HG02870 (cell line): ENCODE data around the gene PDPR.
"Not testable (repeated sequence)": the region's sequence is repeated elsewhere in the genome, so short reads cannot be mapped to it uniquely, and the experiment has no call there.

Experiments used
- ATAC-seq: cut with Tn5 transposase; IDR thresholded peaks from one replicate; pipeline ENCODE4 v1.9.1; 2021; ENCODE audit warnings: mild to moderate bottlenecking, moderate library complexity; ENCODE audit not compliant: unreplicated experiment

PDPR gene

DNA sequence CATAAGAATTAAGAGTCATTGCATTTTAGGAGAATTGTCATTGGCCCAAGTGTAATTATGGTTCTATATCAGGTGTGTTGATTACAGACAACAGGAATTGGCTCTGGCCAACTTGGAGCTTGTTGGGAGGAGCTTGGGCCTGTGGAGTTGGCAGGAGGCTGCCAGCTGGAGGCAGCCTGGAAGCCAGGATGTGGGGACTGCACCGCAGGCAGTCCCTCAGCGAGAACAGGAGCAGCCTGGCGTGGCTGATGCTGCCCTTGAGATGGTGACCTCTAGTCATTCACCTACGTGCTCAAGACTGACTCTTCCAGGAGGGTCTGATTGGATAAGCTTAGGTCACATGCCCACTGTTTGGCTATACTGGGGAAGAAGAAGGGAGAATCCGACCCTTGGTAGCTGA, 13.6 kb downstream of the PDPR start:
- ATAC-seq: not testable (repeated sequence)

DNA sequence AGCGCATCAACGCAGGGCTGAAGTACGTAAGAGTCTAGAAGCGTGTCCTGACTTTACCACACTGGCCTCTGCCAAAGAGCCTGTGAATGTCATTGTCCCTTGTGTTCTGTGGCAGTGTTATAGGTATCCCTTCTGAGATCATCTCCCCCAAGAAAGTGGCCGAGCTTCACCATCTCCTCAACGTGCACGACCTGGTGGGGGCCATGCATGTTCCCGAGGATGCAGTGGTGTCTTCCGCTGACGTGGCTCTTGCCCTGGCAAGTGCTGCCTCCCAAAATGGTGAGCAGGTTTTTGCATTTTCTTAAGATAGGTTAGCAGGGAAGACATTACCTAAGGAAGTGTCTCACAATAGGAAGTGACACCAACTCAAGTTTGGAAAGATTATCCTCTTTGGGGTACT, 14.7 kb downstream of the PDPR start:
- not testable (repeated sequence) for ATAC-seq

DNA sequence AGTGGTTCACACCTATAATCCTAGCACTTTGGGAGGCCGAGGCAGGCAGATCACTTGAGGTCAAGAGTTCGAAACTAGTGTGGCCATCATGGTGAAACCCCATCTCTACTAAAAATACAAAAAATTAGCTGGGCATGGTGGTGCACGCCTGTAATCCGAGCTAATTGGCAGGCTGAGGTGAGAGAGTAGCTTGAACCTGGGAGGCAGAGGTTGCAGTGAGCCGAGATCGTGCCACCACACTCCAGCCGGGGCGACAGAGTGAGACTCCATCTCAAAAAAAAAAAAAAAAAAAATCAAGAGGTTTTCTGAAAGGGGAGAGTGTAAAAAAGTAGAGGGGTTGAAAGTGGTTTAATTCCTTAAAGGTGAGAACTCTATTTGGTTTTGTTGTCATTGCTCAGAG, 21.7 kb downstream of the PDPR start:
- not testable (repeated sequence) for ATAC-seq

- ATAC-seq: not testable (repeated sequence)
Measured at GRCh38 chr16:70136595-70136994, 22.5 kb downstream of the PDPR start.

- not testable (repeated sequence) for ATAC-seq
Measured at GRCh38 chr16:70142739-70143138, 28.6 kb downstream of the PDPR start.

DNA sequence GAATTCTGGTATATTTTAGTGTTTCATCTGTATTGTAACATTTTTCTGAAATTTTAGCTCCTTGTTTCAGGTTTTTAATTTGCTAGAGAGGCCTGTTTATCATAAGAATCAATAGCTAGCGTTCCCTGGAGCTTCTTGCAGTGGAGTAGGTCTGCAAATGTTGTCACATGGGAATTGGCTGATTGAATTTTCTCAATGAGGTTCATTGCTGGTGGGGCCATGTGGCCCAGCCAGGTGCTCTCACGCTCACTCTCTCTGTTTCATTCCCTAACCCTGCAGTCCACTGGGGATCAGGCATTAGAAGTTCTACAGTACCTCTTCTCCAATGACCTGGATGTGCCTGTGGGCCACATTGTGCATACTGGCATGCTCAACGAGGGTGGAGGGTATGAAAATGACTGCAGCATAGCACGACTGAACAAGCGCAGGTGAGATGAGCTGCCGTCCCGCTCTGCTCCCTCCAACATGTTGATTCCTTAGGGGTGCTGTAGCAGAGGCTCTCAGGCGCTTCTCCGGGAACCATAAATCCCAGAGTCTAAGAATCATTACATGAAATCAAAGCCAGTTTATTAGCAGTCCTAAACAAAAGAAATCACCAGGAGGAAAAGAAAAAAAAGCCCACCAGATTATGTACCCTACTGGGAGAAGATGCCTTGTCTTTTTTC, 29.2 kb downstream of the PDPR start:
- ATAC-seq: not testable (repeated sequence)

DNA sequence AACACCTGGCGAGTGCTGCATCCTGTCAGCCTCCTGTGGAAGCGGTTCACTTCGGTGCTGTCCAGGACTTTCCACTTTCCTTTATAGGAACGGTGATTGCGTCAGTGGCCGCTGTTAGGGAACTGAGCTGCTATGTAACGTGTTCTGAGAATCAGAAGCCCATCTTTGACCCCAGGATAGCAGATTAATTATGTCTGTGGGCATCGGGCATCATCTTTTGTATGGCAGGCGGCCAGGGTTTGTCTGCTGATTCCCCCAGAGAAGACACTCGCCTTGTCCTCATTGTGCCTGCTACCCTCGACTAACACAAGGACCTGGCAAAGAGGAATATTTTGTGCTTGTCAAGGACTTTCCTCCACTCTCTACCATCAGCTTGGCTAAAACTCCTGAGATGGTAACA, 33.7 kb downstream of the PDPR start:
- not testable (repeated sequence) for ATAC-seq

GRCh38 chr16:70148453-70148852, 34.3 kb downstream of the PDPR start:
- not testable (repeated sequence) for ATAC-seq

DNA sequence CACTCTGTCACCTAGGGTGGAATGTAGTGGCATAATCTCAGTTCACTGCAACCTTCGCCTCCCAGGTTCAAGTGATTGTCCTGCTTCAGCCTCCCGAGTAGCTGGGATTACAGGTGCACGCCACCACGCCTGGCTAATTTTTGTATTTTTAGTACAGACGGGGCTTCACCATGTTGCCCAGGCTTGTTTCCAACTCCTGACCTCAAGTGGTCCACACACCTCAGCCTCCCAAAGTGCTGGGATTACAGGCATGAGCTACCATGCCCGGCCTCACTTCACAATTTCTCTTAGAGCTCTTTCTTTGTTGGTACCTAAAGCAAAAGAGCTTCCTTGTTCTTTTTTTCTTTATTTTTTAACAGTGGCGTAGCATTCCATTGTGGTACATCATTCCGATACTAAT, 35.2 kb downstream of the PDPR start:
- ATAC-seq: not testable (repeated sequence)

- no peak for ATAC-seq
Measured at GRCh38 chr16:70151391-70151790, 37.3 kb downstream of the PDPR start.

DNA sequence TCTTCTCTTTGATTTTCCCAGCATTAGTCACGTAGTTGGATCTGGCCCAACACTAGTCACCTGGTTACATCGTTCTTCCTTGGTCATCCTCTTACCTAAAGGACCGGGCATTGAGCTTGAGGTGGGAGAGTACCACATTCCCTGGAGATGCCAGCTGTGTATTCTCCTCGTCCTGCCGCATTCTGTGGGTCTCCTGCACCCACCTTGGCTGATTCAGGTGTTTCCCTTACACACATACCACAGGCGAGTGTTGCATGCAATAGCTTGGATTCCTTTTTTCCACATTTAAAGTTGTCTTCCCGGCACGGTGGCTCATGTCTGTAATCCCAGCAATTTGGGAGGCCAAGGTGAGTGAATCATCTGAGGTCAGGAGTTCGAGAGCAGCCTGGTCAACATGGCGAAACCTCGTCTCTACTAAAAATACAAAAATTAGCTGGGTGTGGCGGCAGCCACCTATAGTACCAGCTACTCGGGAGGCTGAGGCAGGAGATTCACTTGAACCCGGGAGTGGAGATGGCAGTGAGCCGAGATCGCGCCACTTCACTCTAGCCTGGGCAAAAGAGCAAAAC, 37.9 kb downstream of the PDPR start:
- ATAC-seq: no peak

DNA sequence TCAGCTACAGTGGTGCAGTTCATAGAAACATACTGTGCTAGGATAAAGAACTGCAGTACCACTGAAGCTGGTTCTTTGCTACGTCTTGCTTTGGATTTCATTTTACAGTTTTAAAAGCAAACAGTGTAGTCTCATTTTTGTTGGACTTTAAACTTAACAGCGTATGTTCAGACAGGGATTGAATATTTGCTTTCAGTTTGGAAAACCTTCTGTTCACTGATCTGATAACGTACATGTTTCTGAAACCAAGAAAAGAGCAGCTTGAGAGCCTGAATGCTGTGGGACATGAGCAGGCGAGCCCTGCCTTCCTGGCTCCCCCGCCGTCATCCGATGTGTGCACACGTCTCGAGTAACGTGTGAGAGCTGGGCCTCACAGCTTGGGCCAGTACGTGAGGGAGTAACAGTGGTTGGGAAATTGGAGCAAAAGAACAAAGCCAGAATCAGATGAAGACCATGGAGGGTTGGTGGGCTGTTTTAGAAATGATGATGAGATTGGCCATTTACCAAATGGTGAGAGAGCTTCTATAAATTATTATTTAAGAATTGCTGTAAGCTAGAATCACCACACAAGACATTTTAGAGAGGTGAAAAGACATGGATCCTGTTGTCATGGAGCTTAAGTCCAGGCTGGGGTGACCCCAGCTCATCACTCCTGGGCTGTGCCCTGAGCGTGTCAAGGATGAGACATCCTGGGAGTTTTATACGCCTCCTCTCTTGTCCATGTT, 38.6 kb downstream of the PDPR start:
- ATAC-seq: no peak

- ATAC-seq: not testable (repeated sequence)
Measured at GRCh38 chr16:70154736-70155135, 40.6 kb downstream of the PDPR start.

GRCh38 chr16:70156207-70156978, 42.3 kb downstream of the PDPR start:
- ATAC-seq: no peak

DNA sequence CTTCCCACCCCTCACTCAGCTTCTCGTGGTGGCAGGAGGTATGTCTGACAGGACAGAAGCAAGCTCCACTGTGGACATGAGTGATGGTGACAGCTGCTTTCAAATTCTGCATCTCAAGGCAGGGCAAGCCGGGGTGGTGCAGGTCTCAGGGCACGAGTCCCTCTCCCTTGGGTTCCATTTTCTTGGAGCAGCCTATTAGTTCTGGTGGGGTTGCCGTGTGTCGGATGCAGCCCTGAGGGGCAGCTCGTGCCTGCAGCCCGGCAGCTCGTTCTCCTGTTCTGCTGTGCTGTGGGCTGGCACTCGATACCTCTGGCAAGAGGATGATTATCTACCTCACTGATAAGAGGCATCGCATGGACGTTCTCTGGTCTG, 43.0 kb downstream of the PDPR start:
- ATAC-seq: no peak

DNA sequence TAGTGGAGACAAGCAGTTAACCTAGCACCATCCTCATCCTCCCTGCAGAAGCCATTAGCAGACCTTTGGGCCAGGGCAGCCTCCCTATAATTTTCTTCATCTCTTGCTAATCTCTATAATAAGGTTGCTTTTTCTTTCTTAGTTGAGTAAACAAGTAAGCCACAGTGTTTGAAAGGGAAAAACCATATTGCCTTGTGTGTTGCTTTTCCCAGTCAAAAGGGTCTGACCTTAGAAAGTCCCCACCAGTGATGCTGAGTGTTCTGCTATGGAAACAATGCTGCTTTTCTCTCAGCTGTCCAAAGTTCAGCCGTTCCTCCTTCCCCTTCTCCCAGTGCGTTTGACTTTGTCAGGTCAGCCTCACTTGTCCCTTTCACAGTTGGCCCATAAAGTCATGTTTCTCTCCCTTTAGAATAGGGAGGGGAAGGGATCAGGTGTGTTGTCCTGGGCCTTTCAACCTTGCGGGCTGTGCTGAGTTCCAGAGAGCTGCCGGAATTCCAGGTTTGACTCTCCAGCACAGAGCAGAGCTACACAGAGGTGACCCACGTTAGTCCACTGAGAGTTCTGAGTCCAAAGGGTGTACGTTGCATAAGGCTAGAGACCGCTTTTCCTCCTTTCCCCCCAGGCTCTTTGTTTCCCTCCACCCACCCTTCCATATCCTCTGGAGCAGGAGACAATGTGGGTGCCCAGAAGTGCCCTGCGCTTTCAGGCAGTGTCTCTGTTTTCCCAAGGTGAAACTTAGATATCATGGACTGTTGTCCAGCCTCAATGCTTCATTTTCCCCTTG, 43.5 kb downstream of the PDPR start:
- no peak for ATAC-seq

DNA sequence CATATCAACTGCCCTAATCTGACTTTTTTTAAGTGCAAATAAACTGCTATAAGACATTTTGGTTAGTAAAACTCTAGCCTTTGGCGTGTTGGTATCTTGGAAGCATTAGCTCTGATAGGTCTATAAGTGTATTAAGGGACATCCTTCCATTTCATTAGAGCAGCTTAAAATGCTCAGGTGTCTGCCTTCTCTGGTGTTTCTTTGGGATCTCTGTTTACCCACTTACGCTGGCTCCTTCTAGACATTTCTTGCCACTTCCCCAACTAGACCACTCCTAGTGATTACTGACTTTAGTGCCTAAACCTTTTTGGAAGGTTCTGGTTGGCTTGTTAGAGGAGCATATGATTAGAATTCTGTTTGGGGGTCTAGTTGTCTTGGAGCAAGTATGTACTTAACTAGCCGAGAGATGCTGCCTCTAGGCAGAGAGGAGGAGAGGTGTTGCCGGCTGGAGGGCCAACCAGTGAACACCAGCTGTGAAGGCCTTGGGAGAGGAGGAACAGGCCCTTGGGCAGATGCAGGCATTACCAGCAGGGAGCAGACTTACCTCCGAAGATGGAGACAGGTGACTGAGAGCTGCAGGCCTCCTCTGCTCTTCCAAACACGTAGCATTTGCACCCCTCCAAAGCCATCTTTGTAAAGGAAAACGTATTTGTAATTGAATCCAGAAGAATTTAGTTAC, 44.3 kb downstream of the PDPR start:
- ATAC-seq: no peak

GRCh38 chr16:70159355-70160348, 45.5 kb downstream of the PDPR start:
- no peak for ATAC-seq

GRCh38 chr16:70160388-70160787, 46.3 kb downstream of the PDPR start:
- no peak for ATAC-seq
